IMR-90 (cell line): ENCODE measurements around the gene PCDHGA12. TPM values are rescaled to one million over a fixed set of nuclear protein-coding genes. Genes with fewer than 3 reads are reported as not detected.
"Not testable (repeated sequence)": the region's sequence is repeated elsewhere in the genome, so short reads cannot be mapped to it uniquely, and the experiment has no call there.

Experiments used
- ATAC-seq: fragments of 200-7000 bp; cut with Tn5 transposase; 2 replicates; pipeline ENCODE4 v1.9.1; 2020; ENCODE audit warnings: low read depth, mild to moderate bottlenecking, moderate library complexity
- BruUV-seq: library from RNA; stranded (reverse); fragments of 400-500 nt; replicated peaks from 2 replicates; lab custom pipeline; 2021; lab: Mats Ljungman, UMichigan
- CTCF ChIA-PET: fragments of 300-600 bp; formaldehyde crosslinking; extraction: SDS; loops from one replicate; lab custom pipeline; 2021; ENCODE audit warnings: antibody characterized with exemption; lab: Yijun Ruan, JAX
- POLR2A ChIA-PET: fragments of 300-600 bp; sonication (Branson Sonifier 250); formaldehyde crosslinking; loops from one replicate; lab custom pipeline; 2022; ENCODE audit warnings: antibody characterized with exemption; ENCODE audit not compliant: unreplicated experiment; lab: Charles Lee
- DNase-seq: peaks from one replicate; pipeline ENCODE4 v3.0.0; 2013
- H2AFZ ChIP-seq: replicated peaks from 2 replicates; pipeline ENCODE3; 2013; ENCODE audit warnings: low read length, mild to moderate bottlenecking; ENCODE audit not compliant: poor library complexity
- H2AK5ac ChIP-seq: 2 replicates; pipeline ENCODE4 v1.6.1; 2013; ENCODE audit warnings: low read depth, low read length, inconsistent platforms
- H2AK9ac ChIP-seq: replicated peaks from 2 replicates; pipeline ENCODE3; 2013; ENCODE audit warnings: mild to moderate bottlenecking, low read depth, low read length, moderate library complexity; ENCODE audit not compliant: poor library complexity
- H2BK120ac ChIP-seq: 2 replicates; pipeline ENCODE4 v1.6.1; 2013; ENCODE audit warnings: low read depth, low read length, inconsistent platforms
- H2BK15ac ChIP-seq: 3 replicates; pipeline ENCODE4 v1.6.1; 2013; ENCODE audit warnings: low read depth, low read length, inconsistent platforms
- H2BK20ac ChIP-seq: 2 replicates; pipeline ENCODE4 v1.6.1; 2013; ENCODE audit warnings: low read depth, mild to moderate bottlenecking, inconsistent platforms, low read length, moderate library complexity
- H2BK5ac ChIP-seq: 2 replicates; pipeline ENCODE4 v1.6.1; 2013; ENCODE audit warnings: mild to moderate bottlenecking, low read depth, low read length, inconsistent platforms; ENCODE audit not compliant: poor library complexity, severe bottlenecking
- H3K14ac ChIP-seq: replicated peaks from 2 replicates; pipeline ENCODE4 v1.6.1; 2013; ENCODE audit warnings: low read depth, low read length, inconsistent platforms
- H3K18ac ChIP-seq: 2 replicates; pipeline ENCODE4 v1.6.1; 2013; ENCODE audit warnings: low read depth, low read length, control low read depth
- H3K23ac ChIP-seq: 2 replicates; pipeline ENCODE4 v1.6.1; 2013; ENCODE audit warnings: low read depth, low read length, inconsistent platforms
- H3K27ac ChIP-seq: 2 replicates; pipeline ENCODE4 v1.5.1; 2013; ENCODE audit warnings: mild to moderate bottlenecking, control low read depth, low read length; ENCODE audit not compliant: insufficient read depth
- H3K27me3 ChIP-seq: 2 replicates; pipeline ENCODE4 v1.6.1; 2013; ENCODE audit warnings: low read length; ENCODE audit not compliant: control insufficient read depth, insufficient read depth
- H3K36me3 ChIP-seq: 2 replicates; pipeline ENCODE4 v1.6.1; 2013; ENCODE audit warnings: low read length, mixed read lengths; ENCODE audit not compliant: control insufficient read depth, insufficient read depth
- H3K4ac ChIP-seq: 2 replicates; pipeline ENCODE4 v1.6.1; 2013; ENCODE audit warnings: low read depth, low read length, inconsistent platforms
- H3K4me1 ChIP-seq: 2 replicates; pipeline ENCODE4 v1.6.1; 2013; ENCODE audit warnings: low read length, mixed read lengths; ENCODE audit not compliant: control insufficient read depth, insufficient read depth
- H3K4me2 ChIP-seq: 2 replicates; pipeline ENCODE4 v1.6.1; 2013; ENCODE audit warnings: low read depth, mild to moderate bottlenecking, control low read depth, low read length, moderate library complexity
- H3K4me3 ChIP-seq: 2 replicates; pipeline ENCODE4 v1.5.1; 2013; ENCODE audit warnings: low read depth, mild to moderate bottlenecking, control low read depth, low read length, moderate library complexity; ENCODE audit not compliant: insufficient read depth
- H3K56ac ChIP-seq: 2 replicates; pipeline ENCODE4 v1.6.1; 2013; ENCODE audit warnings: low read length, inconsistent platforms; ENCODE audit not compliant: insufficient read depth; ENCODE audit errors: extremely low read depth
- H3K79me1 ChIP-seq, 2 experiments: 2 replicates each; pipeline ENCODE4 v1.6.1; 2013; ENCODE audit warnings: low read length in 2 of 2, inconsistent platforms in 1 of 2, low read depth in 1 of 2
- H3K9ac ChIP-seq: 2 replicates; pipeline ENCODE4 v1.6.1; 2013; ENCODE audit warnings: low read depth, low read length, control low read depth
- H3K9me1 ChIP-seq: 2 replicates; pipeline ENCODE4 v1.6.1; 2013; ENCODE audit warnings: low read length, inconsistent platforms; ENCODE audit not compliant: insufficient read depth
- H3K9me3 ChIP-seq: 2 replicates; pipeline ENCODE4 v1.6.1; 2013; ENCODE audit warnings: low read length; ENCODE audit not compliant: control insufficient read depth, insufficient read depth
- H4K20me1 ChIP-seq: 2 replicates; pipeline ENCODE4 v1.6.1; 2013; ENCODE audit warnings: low read length, inconsistent platforms; ENCODE audit not compliant: insufficient read depth
- H4K5ac ChIP-seq: 2 replicates; pipeline ENCODE4 v1.6.1; 2013; ENCODE audit warnings: mild to moderate bottlenecking, low read depth, low read length, control low read depth
- H4K8ac ChIP-seq, 2 experiments: 2 replicates each; pipeline ENCODE4 v1.6.1; 2013; ENCODE audit warnings: low read depth in 2 of 2, low read length in 2 of 2, control low read depth in 1 of 2, inconsistent platforms in 1 of 2
- H4K91ac ChIP-seq: 2 replicates; pipeline ENCODE4 v1.6.1; 2013; ENCODE audit warnings: low read depth, low read length, inconsistent platforms; ENCODE audit not compliant: insufficient read depth
- MAZ ChIP-seq: IDR thresholded peaks from 2 replicates; pipeline ENCODE4 v1.6.1; 2012; ENCODE audit warnings: low read depth, mild to moderate bottlenecking, low read length, improper control_type of control experiment, moderate library complexity, borderline replicate concordance
- MXI1 ChIP-seq: IDR thresholded peaks from 2 replicates; pipeline ENCODE4 v1.6.1; 2012; ENCODE audit warnings: low read depth, mild to moderate bottlenecking, low read length, moderate library complexity, borderline replicate concordance
- NFE2L2 ChIP-seq: fragments of 150-350 bp; IDR thresholded peaks from 2 replicates; pipeline ENCODE4 v1.6.1; 2016; ENCODE audit warnings: low read depth, mild to moderate bottlenecking, low read length
- POLR2A ChIP-seq: IDR thresholded peaks from 2 replicates; pipeline ENCODE4 v1.6.1; 2012; ENCODE audit warnings: mild to moderate bottlenecking, low read depth, low read length
- RAD21 ChIP-seq: IDR thresholded peaks from 2 replicates; pipeline ENCODE4 v1.6.1; 2012; ENCODE audit warnings: low read length, improper control_type of control experiment
- RCOR1 ChIP-seq: IDR thresholded peaks from 2 replicates; pipeline ENCODE4 v1.6.1; 2012; ENCODE audit warnings: mild to moderate bottlenecking, low read length, improper control_type of control experiment; ENCODE audit not compliant: insufficient replicate concordance
- SMC3 ChIP-seq: fragments of 150-350 bp; IDR thresholded peaks from 2 replicates; pipeline ENCODE4 v1.6.1; 2016; ENCODE audit warnings: low read depth, mild to moderate bottlenecking, antibody characterized with exemption, low read length, moderate library complexity
- WGBS, 2 experiments: methylation state at CpG; one replicate each; pipeline versions ENCODE4 v1.1.5 to v1.1.7; 2013; ENCODE audit warnings: missing lambda C conversion rate in 2 of 2; ENCODE audit not compliant: insufficient read length in 1 of 2; ENCODE audit errors: extremely low coverage in 2 of 2; 5-methylcytosine and 5-hydroxymethylcytosine counted together
- dilution Hi-C: fragments of 300-500 bp; cut with HindIII; formaldehyde crosslinking; loops from one replicate; pipeline ENCODE4 v1.14.3; 2018; ENCODE audit warnings: low sequenced_read_pairs; ENCODE audit not compliant: unreplicated experiment
- in situ Hi-C: fragments of 300-500 bp; cut with MboI; formaldehyde crosslinking; loops from 3 replicates; pipeline ENCODE4 v1.14.3; 2019; ENCODE audit warnings: low sequenced_read_pairs, inconsistent platforms, mixed read lengths
- intact Hi-C: fragments of 100-400 bp; cut with micrococcal nuclease; formaldehyde crosslinking; loops from 2 replicates; pipeline ENCODE4 v1.10.0; 2022
- polyA plus RNA-seq, 3 experiments: library from polyadenylated mRNA; depleted of rRNA; stranded (reverse); fragments of >200 nt; gene quantifications; 2 replicates each; pipeline ENCODE4 v1.2.3, GENCODE V29; 2012; ENCODE audit warnings: low replicate concordance in 1 of 3
- total RNA-seq: library from RNA; depleted of rRNA; stranded (reverse); fragments of >200 nt; gene quantifications from 2 replicates; pipeline ENCODE4 v1.2.3, GENCODE V29; 2012

Gene PCDHGA12
- total and polyA plus RNA-seq, 2 of the 4 experiments (the other 2 are of a cell fraction): 7.9 to 8.8 TPM

GRCh38 chr5:141431286-141431685 is 979 bp downstream of the PCDHGA12 start:
- Histone ChIP-seq H3K9ac (no peak overlapping the region), H4K5ac (peak overlapping the region; percentile 39), H3K27ac (no peak overlapping the region), H2BK20ac (no peak overlapping the region), H2AK5ac (no peak overlapping the region), H3K23ac (no peak overlapping the region), H3K27me3 (no peaks in the 10 kb centered on the region), H2BK120ac (no peak overlapping the region), H3K4me3 (peak overlapping the region; percentile 6; the same call in 1 of the 2 replicates), H4K91ac (no peak overlapping the region; the same call in 1 of the 2 replicates), H3K9me1 (no peaks in the 10 kb centered on the region), H2AFZ (peak overlapping the region; percentile 52), H2BK5ac (no peak overlapping the region), H3K18ac (no peak overlapping the region), H3K36me3 (peaks cover 18% of the 10 kb centered on the region), H2BK15ac (no peak overlapping the region), H4K8ac (peak overlapping the region in 1 of 2 experiments; percentile 42; a peak in 1 of 4 replicates), H3K56ac (no peak overlapping the region), H3K79me1 (peaks cover 17 to 22% of the 10 kb centered on the region in 2 experiments; a peak in 3 of 4 replicates), H3K14ac (no peak overlapping the region), H4K20me1 (no peaks in the 10 kb centered on the region), H3K9me3 (peaks cover 36% of the 10 kb centered on the region; the same call in 1 of the 2 replicates), H3K4me1 (no peaks in the 10 kb centered on the region; the same call in 1 of the 2 replicates), H3K4me2 (peak overlapping the region; percentile 33), H2AK9ac (peak overlapping the region; percentile 31), H3K4ac (no peak overlapping the region)
- DNase-seq: no peak
- no peak for TF ChIP-seq NFE2L2
- no peak for TF ChIP-seq MXI1
- no peak for TF ChIP-seq RAD21
- TF ChIP-seq SMC3: no peak
- no peak for TF ChIP-seq RCOR1
- TF ChIP-seq POLR2A: no peak
- TF ChIP-seq MAZ: no peak
- CTCF ChIA-PET: interaction anchor here (1.5 kb wide), 1 partner anchor 9 kb away, joined by 3 read pairs; no protein-coding TSS in a partner anchor
- BruUV-seq: no TSS peak
- no peak for ATAC-seq
- dilution Hi-C loops (no loop called here), in situ Hi-C loops (no loop called here), intact Hi-C loops (loop anchor here (2.0 to 5.0 kb wide), 3 partner anchors 46 to 94 kb away; partner anchors contain the start of gene PCDHGC3)
- WGBS, 2 experiments: 51% methylated on average over 33 of the region's 37 CpGs; no CpG with 5 or more reads in 1 of the 2 experiments
- POLR2A ChIA-PET: no interaction called here

- H2AK5ac ChIP-seq, H2BK5ac ChIP-seq, H3K18ac ChIP-seq, H3K27me3 ChIP-seq, H2BK120ac ChIP-seq, DNase-seq, H4K8ac ChIP-seq, dilution Hi-C loops, H4K20me1 ChIP-seq, H3K9me1 ChIP-seq, H3K4me2 ChIP-seq, BruUV-seq, in situ Hi-C loops, H4K91ac ChIP-seq, H3K56ac ChIP-seq, H3K4ac ChIP-seq, H2BK15ac ChIP-seq, H3K27ac ChIP-seq, POLR2A ChIA-PET, H3K23ac ChIP-seq, H3K14ac ChIP-seq, H3K9ac ChIP-seq, H4K5ac ChIP-seq, ATAC-seq, H3K4me1 ChIP-seq, H3K4me3 ChIP-seq, H2BK20ac ChIP-seq: not testable (repeated sequence)
- H2AK9ac ChIP-seq: peak overlapping the region; percentile 31
- H3K9me3 ChIP-seq: peaks cover 31% of the 10 kb centered on the region; the same call in 1 of the 2 replicates
- peak overlapping the region; percentile 49 for H2AFZ ChIP-seq
- intact Hi-C loops: loop anchor here (5.0 kb wide), 1 partner anchor 45 kb away; the partner anchor contains the start of gene PCDHGC3
- CTCF ChIA-PET: interaction anchor here (0.6 kb wide), 1 partner anchor 74 kb away, joined by 3 read pairs; no protein-coding TSS in a partner anchor
- peaks cover 17 to 20% of the 10 kb centered on the region in 2 experiments; a peak in 3 of 4 replicates for H3K79me1 ChIP-seq
- H3K36me3 ChIP-seq: peaks cover 15% of the 10 kb centered on the region; the same call in 1 of the 2 replicates
- WGBS, 2 experiments: 56% methylated on average over 15 of the region's 38 CpGs; no CpG with 5 or more reads in 1 of the 2 experiments
These were observed 2.0 kb downstream of the PCDHGA12 start for GRCh38 chr5:141432308-141432707.
